ENCODE measurements around the gene NPAS3.

NPAS3 gene

GRCh38 chr14:33198684-33199083 is 260.0 kb downstream of the NPAS3 start (continued):
- TF ChIP-seq ZNF398 (tag by site-specific recombination; IDR thresholded peaks at IDR 0.05) = no peak
- no peak for TF ChIP-seq ZBTB21 (tag by site-specific recombination; IDR thresholded peaks at IDR 0.05)
- no peak for TF ChIP-seq ZSCAN30 (tag by site-specific recombination; IDR thresholded peaks at IDR 0.05)
- TF ChIP-seq ZNF530 (tag by site-specific recombination; IDR thresholded peaks at IDR 0.05; ENCODE audit: low read depth) = no peak
- TF ChIP-seq HOXA7 (CRISPR knock-in tag; IDR thresholded peaks at IDR 0.05; ENCODE audit: borderline replicate concordance) = no peak
- no peak for TF ChIP-seq CTCF (tag by site-specific recombination; IDR thresholded peaks at IDR 0.05)
- TF ChIP-seq ZNF112 (tag by site-specific recombination; IDR thresholded peaks at IDR 0.05) = no peak

- CTCF ChIA-PET = no interaction called here
- POLR2A ChIA-PET = no interaction called here
- no peaks in the 10 kb centered on the region for H3K4me1 ChIP-seq (ENCODE audit: control insufficient read depth, insufficient read depth, low read length)
- H3K27ac ChIP-seq (ENCODE audit: extremely low read depth, low read depth, low read length) = no peak overlapping the region
- H3K36me3 ChIP-seq (ENCODE audit: control insufficient read depth in 2 of 2, insufficient read depth in 1 of 2, low read length in 2 of 2) = no peaks in the 10 kb centered on the region
- no peaks in the 10 kb centered on the region; the same call in 1 of the 2 replicates for H3K9me3 ChIP-seq (ENCODE audit: control insufficient read depth, insufficient read depth, low read depth, low read length)
- no peak overlapping the region for H3K4me3 ChIP-seq (ENCODE audit: low read depth, low read length)
- TF ChIP-seq ZNF555 (tag by site-specific recombination; conservative IDR thresholded peaks at IDR 0.05) (no peak), ZNF416 (tag by site-specific recombination; IDR thresholded peaks at IDR 0.05) (no peak), ZNF114 (tag by site-specific recombination; IDR thresholded peaks at IDR 0.05) (no peak), PBX3 (CRISPR knock-in tag; IDR thresholded peaks at IDR 0.05) (no peak), ZBTB1 (tag by site-specific recombination; IDR thresholded peaks at IDR 0.05) (no peak), BCL6B (tag by site-specific recombination; IDR thresholded peaks at IDR 0.05) (no peak)
These were observed 262.4 kb downstream of the NPAS3 start for GRCh38 chr14:33201116-33201515.

- CTCF ChIA-PET = no interaction called here
- Histone ChIP-seq H3K27ac (ENCODE audit: extremely low read depth, low read depth, low read length) (no peak overlapping the region), H3K36me3 (ENCODE audit: control insufficient read depth in 2 of 2, insufficient read depth in 1 of 2, low read length in 2 of 2) (no peaks in the 10 kb centered on the region), H3K4me3 (ENCODE audit: low read depth, low read length) (no peak overlapping the region), H3K4me1 (ENCODE audit: control insufficient read depth, insufficient read depth, low read length) (no peaks in the 10 kb centered on the region), H3K9me3 (ENCODE audit: control insufficient read depth, insufficient read depth, low read depth, low read length) (no peaks in the 10 kb centered on the region)
- no peak for TF ChIP-seq HOXA7 (CRISPR knock-in tag; IDR thresholded peaks at IDR 0.05; ENCODE audit: borderline replicate concordance)
- TF ChIP-seq ZNF423 (tag by site-specific recombination; IDR thresholded peaks at IDR 0.05) = no peak
- no peak for TF ChIP-seq TSHZ1 (tag by site-specific recombination; IDR thresholded peaks at IDR 0.05; ENCODE audit: borderline replicate concordance)
- TF ChIP-seq ZNF776 (tag by site-specific recombination; IDR thresholded peaks at IDR 0.05; ENCODE audit: borderline replicate concordance) = no peak
- TF ChIP-seq ZNF155 (tag by site-specific recombination; IDR thresholded peaks at IDR 0.05) = no peak
- no peak for TF ChIP-seq ZNF324 (tag by site-specific recombination; IDR thresholded peaks at IDR 0.05)
- no peak for TF ChIP-seq SCRT2 (tag by site-specific recombination; IDR thresholded peaks at IDR 0.05)
- TF ChIP-seq ZNF610 (tag by site-specific recombination; IDR thresholded peaks at IDR 0.05; ENCODE audit: borderline replicate concordance) = no peak
- TF ChIP-seq ZNF830 (tag by site-specific recombination; IDR thresholded peaks at IDR 0.05; ENCODE audit: low read depth) = no peak
- POLR2A ChIA-PET = no interaction called here
These were observed 268.3 kb downstream of the NPAS3 start for GRCh38 chr14:33206981-33207380.
